COR-L47 (cell line): ENCODE measurements around the gene PRRG3.
"Not testable (repeated sequence)": the region's sequence is repeated elsewhere in the genome, so short reads cannot be mapped to it uniquely, and the experiment has no call there.

Source experiments
- DNase-seq: peaks from one replicate; lab custom pipeline; 2025; lab: John Stamatoyannopoulos, UW

Gene PRRG3

GRCh38 chrX:151694661-151695582, at the start of gene PRRG3:
TSS of gene PRRG3 (plus strand) at chrX:151695458. CDS start at chrX:151698815, 3,357 bp downstream.
- DNase-seq = no peak

DNA sequence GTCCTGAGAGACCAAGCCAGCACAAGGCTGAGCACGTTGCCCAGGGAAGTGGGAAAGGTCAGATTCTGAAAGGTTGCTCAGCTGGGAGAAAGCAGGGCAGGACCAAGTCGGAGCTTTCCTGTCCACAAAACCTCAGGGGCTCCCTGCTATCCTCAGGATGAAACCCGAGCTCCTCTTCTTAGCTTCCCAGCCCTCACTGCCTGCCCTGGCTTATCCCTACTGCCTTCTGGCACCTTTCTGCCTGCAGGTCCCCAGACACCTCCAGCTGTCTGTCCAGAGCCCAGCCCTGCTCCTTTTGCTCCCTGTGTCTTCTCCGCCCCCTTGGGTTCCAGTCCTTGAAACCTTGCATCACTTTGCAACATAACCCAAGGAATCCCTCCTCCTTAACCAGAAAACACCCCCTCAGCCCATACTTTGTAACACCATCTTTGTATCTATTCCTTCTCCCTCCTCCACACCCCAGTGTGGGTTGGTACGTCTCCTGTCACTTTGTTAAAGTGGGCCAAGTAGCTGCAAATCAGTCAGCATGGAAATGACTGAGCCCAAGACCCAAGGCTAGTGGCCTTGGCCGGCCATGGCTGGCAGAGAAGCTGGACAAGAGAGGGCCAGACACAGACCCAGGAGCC, 20.0 kb upstream of the PRRG3 start:
- no peak for DNase-seq

DNA sequence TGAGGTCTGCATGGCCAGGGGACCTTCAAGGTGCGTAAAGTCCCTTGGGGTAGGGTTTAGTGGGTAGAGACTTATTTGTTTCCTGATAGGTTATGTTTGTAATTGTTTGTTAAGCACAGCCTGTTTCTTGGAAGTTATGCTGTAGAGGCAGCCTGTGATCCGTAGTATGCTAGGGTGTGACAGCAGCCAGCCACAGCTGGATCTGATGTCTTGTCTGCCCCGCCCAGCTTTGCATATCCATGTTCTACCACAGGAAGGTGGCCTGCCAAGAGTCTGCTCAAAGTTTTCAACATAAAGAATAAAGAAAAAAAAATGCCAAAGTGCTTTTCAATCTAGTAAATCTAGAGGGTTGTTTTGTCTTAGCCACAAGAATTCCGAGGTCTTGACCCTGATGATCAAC, 19.1 kb upstream of the PRRG3 start:
- no peak for DNase-seq

DNA sequence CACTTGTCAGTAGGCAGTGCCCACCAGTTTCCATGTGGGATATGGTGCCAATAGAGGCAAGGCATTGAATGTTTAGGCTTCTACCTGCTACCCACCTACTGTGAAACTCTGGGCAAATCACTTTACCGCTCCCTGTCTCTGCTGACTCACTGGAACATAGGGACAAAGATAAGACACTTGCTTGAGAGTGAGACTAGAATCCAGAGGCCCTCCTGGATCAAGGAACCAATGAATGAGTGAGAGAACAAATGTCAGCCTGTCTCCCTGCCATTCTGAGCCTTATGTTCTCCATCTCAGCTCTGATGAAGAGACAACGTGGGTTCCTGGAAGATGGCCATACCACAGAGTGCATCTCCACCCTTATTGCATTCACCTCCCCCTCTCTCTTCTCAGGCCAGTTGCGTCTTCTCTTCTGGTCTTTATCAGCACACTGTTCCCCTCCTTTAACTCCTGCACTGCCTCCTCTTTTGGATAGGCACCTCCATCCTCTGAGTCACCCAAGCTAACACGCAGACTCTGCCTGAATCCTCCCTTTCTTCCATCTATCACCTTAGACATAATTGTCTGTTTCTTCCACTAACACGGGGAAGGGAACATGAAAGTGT, 15.4 kb upstream of the PRRG3 start:
- no peak for DNase-seq

GRCh38 chrX:151680805-151681204, 14.5 kb upstream of the PRRG3 start:
- peak; percentile 0 for DNase-seq

GRCh38 chrX:151687635-151688034, 7.6 kb upstream of the PRRG3 start:
- DNase-seq = no peak

- DNase-seq = no peak
These were observed 6.6 kb upstream of the PRRG3 start for GRCh38 chrX:151688695-151689094.

DNA sequence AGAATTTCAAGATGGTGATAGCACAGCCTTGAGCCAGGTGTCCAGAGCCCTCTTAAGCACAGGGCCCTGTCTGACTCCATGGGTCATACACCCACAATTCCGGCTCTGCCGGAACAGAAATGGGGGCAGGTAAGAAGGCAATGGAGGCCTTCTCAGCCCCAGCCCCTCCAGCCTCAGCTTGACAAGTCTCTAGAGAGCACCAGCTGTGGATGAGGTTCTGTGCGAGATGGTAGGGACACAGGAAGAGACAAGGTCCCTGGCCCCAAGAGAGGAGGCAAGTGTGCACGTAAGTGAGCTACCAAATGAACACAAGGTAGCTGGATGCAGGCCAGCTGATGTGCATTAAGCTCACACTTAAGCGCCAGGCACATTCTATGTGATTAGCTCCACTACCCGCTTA, 2.4 kb upstream of the PRRG3 start:
- DNase-seq = no peak

DNA sequence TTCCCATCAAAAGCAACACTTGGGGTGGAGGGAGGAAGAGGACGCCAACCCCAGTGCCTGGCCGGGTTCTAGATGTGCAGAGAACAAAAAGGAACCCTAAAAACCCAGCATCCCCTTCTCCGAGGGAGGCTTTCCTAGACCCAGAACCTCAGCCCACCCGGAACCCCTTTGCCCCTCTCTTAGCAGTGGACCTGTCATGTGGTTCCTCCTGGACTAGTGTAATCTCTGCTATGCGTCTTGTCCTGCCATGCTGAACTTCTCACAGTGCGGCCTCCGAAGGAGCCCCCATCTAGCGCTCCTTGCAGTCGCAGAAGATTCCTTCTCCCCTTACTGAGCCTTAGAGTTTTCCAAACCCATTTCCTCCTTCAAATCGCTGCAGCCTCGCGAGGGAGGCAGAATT, 1.1 kb upstream of the PRRG3 start:
- no peak for DNase-seq

DNA sequence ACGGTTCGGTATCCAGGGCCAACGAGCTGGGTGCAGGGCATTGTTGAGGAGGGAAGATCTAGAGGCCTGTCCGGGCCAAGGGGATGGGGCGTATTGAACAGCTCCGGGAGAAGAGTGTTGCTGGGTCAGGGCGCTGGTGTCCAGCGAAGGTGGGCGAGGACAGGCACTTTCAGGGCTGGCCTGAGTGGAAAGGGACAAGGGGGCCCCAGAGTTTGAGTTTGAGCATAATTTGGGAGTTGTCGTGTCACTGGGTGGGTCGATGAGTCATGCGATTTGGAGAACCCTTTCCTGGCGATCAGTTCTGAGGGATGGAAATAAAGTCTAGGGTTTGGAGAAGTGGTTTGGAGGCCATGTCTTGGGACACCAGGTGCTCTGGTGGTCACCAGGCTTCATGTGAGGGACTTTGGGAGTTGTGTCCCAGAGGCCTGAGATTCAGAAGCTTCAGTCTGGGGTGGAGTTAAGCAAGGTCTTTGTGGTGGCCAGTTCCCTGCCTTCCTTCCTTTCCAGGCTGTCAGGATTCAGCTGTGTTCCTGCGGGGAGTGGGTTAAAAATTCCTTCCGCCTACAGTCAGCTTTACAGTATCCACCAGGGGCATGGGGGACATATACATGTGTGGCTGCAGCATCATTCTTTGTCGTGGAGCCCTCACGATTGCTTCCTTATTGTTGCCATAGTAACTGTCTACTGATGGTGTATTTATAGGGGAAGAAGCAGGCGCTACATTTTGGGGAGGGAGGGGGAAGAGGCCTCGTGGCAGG, 504 bp downstream of the PRRG3 start:
- no peak for DNase-seq

DNA sequence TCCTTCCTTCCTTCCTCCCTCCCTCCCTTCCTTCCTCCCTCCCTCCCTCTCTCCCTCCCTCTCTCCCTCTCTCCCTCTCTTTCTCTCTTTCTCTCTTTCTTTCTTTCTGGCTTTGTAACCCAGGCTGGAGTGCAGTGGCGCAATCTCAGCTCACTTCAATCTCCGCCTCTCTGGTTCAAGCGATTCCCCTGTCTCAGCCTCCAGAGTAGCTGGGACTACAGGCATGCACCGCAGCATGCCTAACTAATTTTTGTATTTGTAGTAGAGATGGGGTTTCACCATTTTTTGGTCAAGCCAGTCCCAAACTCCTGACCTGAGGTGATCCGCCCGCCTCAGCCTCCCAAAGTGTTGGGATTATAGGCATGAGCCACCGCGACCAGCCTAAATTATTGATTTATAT, 1.8 kb downstream of the PRRG3 start:
- not testable (repeated sequence) for DNase-seq

DNA sequence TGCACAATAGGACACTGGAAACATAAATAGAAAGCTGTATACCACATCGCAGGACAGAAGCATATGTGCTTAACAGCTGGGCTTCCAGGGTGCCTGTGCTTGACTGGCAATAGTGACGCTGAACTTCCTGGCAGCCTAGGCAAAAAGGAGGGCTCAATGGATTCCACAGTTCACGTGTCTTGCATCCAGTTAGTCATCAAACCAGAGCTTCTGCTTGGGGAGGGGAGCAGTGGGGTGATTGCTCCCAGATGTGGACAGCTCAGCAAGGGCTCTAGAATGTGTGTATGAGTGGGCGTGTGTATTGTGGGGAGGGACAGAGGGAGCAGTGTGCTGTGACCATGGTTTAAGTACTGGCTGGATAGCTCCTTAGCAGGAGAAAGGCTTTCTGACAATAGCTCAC, 2.3 kb downstream of the PRRG3 start:
- DNase-seq = no peak

DNA sequence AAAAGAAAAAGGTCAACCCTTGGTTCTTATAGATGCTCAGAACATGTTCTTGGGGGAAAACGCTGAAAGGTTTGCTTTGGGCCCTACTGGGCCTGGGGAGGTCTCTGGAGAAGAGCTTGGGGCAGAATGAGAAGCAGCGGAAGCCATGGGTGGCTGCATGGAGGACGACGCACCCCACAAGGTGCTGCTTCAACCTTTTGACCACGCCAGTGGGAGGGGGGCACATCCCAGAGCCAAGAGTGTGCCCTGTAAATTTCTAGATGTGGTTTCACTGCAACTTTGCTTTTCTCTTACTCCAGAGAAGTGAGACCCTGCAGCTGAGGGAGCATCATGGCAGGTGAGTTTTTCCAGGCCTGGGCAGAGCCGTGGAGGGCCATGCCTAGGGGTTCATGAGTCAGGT, 3.2 kb downstream of the PRRG3 start:
- DNase-seq = no peak

GRCh38 chrX:151699746-151700145, 4.5 kb downstream of the PRRG3 start:
- no peak for DNase-seq

DNA sequence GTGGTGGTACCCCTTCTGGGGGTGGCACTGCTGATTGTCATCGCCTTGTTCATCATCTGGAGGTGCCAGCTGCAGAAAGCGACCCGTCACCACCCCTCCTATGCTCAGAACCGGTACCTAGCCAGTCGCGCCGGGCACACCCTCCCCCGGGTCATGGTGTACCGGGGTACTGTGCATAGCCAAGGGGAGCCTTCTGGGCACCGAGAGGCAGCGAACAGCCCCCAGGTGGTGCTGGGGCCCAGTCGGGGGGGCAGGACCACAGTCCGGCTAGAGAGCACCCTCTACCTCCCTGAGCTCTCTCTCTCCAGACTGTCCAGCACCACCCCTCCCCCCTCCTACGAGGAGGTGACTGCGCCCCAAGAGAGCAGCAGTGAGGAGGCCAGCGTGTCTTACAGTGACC, 5.3 kb downstream of the PRRG3 start:
- no peak for DNase-seq

DNA sequence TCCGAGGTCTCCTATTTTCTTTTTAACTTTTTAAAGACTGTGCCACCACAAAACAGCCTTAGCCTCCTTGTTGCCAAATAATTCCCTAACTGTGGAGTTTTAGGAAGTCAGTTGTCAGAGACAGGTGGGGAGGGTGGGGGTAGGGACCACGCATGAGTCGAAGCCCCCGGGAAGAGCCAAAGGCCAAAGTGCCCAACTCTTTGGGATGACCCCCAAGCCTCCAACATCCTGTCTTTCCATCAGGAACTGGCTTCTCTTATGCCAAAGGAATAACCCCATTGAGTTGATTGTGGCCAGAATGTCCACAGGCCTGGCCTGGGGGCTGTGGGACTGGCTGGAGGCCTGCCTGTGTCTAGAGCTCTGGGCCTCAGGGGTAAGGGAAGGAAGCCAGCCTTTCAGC, 5.8 kb downstream of the PRRG3 start:
- DNase-seq = no peak

DNA sequence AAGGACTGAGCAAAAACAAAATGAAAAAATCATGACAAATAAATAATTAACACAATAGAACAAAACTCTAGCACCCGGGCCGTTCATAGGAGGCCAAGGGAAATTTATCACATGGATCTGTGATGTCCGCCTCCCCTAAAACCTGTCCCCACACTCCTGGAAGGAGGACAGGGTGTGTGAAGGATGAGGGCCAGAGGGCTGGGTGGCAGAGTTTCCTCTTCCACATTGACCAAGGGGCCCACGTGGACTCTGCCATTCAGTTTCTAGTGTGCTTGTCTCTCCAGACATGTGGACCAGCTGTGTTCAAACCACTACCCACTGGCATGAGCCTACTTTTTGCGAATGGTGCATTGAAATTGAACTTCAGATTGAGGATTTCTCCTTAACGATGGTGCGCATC, 6.3 kb downstream of the PRRG3 start:
- DNase-seq = no peak

GRCh38 chrX:151702026-151702714, 6.9 kb downstream of the PRRG3 start:
- DNase-seq = no peak

- DNase-seq = no peak
These were observed 7.6 kb downstream of the PRRG3 start for GRCh38 chrX:151702741-151703340.

- DNase-seq = no peak
These were observed 8.2 kb downstream of the PRRG3 start for GRCh38 chrX:151703487-151703886.

GRCh38 chrX:151704041-151704663, 8.9 kb downstream of the PRRG3 start:
- DNase-seq = no peak
